Panc1 (cell line): Measurements from ENCODE around the gene RBMS1. TPM values are rescaled to one million over a fixed set of nuclear protein-coding genes. Genes with fewer than 3 reads are reported as not detected.

Source experiments
- ATAC-seq: fragments of 200-7000 bp; cut with Tn5 transposase; 2 replicates; pipeline ENCODE4 v1.9.1; 2020; ENCODE audit warnings: mild to moderate bottlenecking, moderate library complexity
- BruUV-seq: library from RNA; stranded (reverse); fragments of 400-500 nt; replicated peaks from 2 replicates; lab custom pipeline; 2021; lab: Mats Ljungman, UMichigan
- CTCF ChIA-PET: fragments of 300-600 bp; sonication (Branson Sonifier 250); formaldehyde crosslinking; loops from one replicate; lab custom pipeline; 2022; ENCODE audit warnings: antibody characterized with exemption; lab: Charles Lee
- POLR2A ChIA-PET: fragments of 300-600 bp; sonication (Branson Sonifier 250); formaldehyde crosslinking; loops from one replicate; lab custom pipeline; 2022; ENCODE audit warnings: antibody characterized with exemption; lab: Charles Lee
- DNase-seq: peaks from one replicate; pipeline ENCODE4 v3.0.0-alpha.2; 2010; ENCODE audit warnings: low read depth, low spot score
- H3K27ac ChIP-seq: 2 replicates; pipeline ENCODE4 v1.5.1; 2011; ENCODE audit warnings: mild to moderate bottlenecking, low read length, inconsistent platforms
- H3K27me3 ChIP-seq: fragments of 200-500 bp; sonication (Bioruptor generic); 2 replicates; pipeline ENCODE4 v1.6.0; 2014; ENCODE audit warnings: low read length, inconsistent platforms; ENCODE audit not compliant: control insufficient read depth, insufficient read depth
- H3K36me3 ChIP-seq: fragments of 200-500 bp; sonication (Bioruptor generic); 2 replicates; pipeline ENCODE4 v1.5.1; 2014; ENCODE audit warnings: inconsistent platforms, mild to moderate bottlenecking, low read length, moderate library complexity; ENCODE audit not compliant: control insufficient read depth, insufficient read depth
- H3K4me1 ChIP-seq: 2 replicates; pipeline ENCODE4 v1.5.1; 2011; ENCODE audit warnings: inconsistent platforms, mild to moderate bottlenecking, low read length, moderate library complexity; ENCODE audit not compliant: control insufficient read depth, insufficient read depth
- H3K4me3 ChIP-seq, 2 experiments: 2 replicates each; pipeline ENCODE4 v1.5.1; 2011 to 2012; ENCODE audit warnings: low read depth in 2 of 2, low read length in 2 of 2, mild to moderate bottlenecking in 2 of 2, inconsistent platforms in 1 of 2, moderate library complexity in 1 of 2
- H3K9me3 ChIP-seq: fragments of 200-500 bp; sonication (Bioruptor generic); 2 replicates; pipeline ENCODE4 v1.5.1; 2014; ENCODE audit warnings: low read depth, mild to moderate bottlenecking, inconsistent platforms, low read length, moderate library complexity; ENCODE audit not compliant: control insufficient read depth, insufficient read depth
- CTCF ChIP-seq: fragments of 450-650 bp; IDR thresholded peaks from 2 replicates; pipeline ENCODE4 v1.5.1; 2017; ENCODE audit warnings: mild to moderate bottlenecking
- POLR2AphosphoS5 ChIP-seq: IDR thresholded peaks from 2 replicates; pipeline ENCODE4 v1.6.1; 2012; ENCODE audit warnings: mild to moderate bottlenecking, low read depth, low read length, moderate library complexity
- REST ChIP-seq, 2 experiments: IDR thresholded peaks; 2 replicates each; pipeline ENCODE4 v1.6.1; 2011 to 2012; ENCODE audit warnings: low read depth in 2 of 2, control low read depth in 1 of 2, low read length in 1 of 2, mild to moderate bottlenecking in 1 of 2, moderate library complexity in 1 of 2; ENCODE audit not compliant: insufficient read depth in 1 of 2
- SIN3A ChIP-seq: IDR thresholded peaks from 2 replicates; pipeline ENCODE4 v1.6.1; 2012; ENCODE audit warnings: low read depth, mild to moderate bottlenecking, low read length, moderate library complexity, borderline replicate concordance; ENCODE audit not compliant: insufficient read depth
- TCF7L2 ChIP-seq: IDR thresholded peaks from 2 replicates; pipeline ENCODE4 v1.6.1; 2011; ENCODE audit warnings: mild to moderate bottlenecking, low read depth, low read length, inconsistent platforms
- in situ Hi-C: cut with HindIII; loops from 2 replicates; pipeline ENCODE4 v1.10.0; 2016; ENCODE audit warnings: low sequenced_read_pairs, low pct_unique_long_range_greater_than_20kb
- intact Hi-C: fragments of 100-400 bp; cut with micrococcal nuclease; formaldehyde crosslinking; loops from one replicate; pipeline ENCODE4 v1.10.0; 2022; ENCODE audit not compliant: unreplicated experiment
- total RNA-seq: library from RNA; stranded (reverse); gene quantifications from one replicate; pipeline ENCODE4 v1.2.1, GENCODE V29; 2021; ENCODE audit not compliant: unreplicated experiment

The RBMS1 gene
- total RNA-seq, 1 experiment from 2014 or later, result 67.0 TPM

- no peaks in the 10 kb centered on the region for H3K27me3 ChIP-seq
- POLR2A ChIA-PET, result no interaction called here
- TF ChIP-seq CTCF, result no peak
- no peak for TF ChIP-seq REST (IDR thresholded peaks at IDR 0.05; ENCODE audit: insufficient read depth in 1 of 2, low read depth in 2 of 2, low read length in 1 of 2)
- TF ChIP-seq SIN3A, result no peak
- TF ChIP-seq POLR2AphosphoS5, result no peak
- no peak for TF ChIP-seq TCF7L2
- ATAC-seq, result no peak
- intact Hi-C loops, result no loop called here
- no peaks in the 10 kb centered on the region for H3K4me1 ChIP-seq
- no TSS peak for BruUV-seq
- CTCF ChIA-PET, result no interaction called here
- in situ Hi-C loops, result no loop called here
- no peaks in the 10 kb centered on the region for H3K9me3 ChIP-seq
- no peak overlapping the region for H3K4me3 ChIP-seq
- H3K27ac ChIP-seq, result no peak overlapping the region
- no peaks in the 10 kb centered on the region for H3K36me3 ChIP-seq
- no peak for DNase-seq
These were observed 144.3 kb downstream of the RBMS1 start for GRCh38 chr2:160349306-160349705.

GRCh38 chr2:160347269-160347863 is 146.2 kb downstream of the RBMS1 start:
- ChIA-PET CTCF (no interaction called here), POLR2A (no interaction called here)
- H3K4me3 ChIP-seq, result no peak overlapping the region
- DNase-seq (no peak), ATAC-seq (no peak)
- no peaks in the 10 kb centered on the region for H3K36me3 ChIP-seq
- H3K27me3 ChIP-seq, result no peaks in the 10 kb centered on the region
- no TSS peak for BruUV-seq
- H3K27ac ChIP-seq, result no peak overlapping the region
- intact Hi-C loops, result no loop called here
- TF ChIP-seq REST (IDR thresholded peaks at IDR 0.05; ENCODE audit: insufficient read depth in 1 of 2, low read depth in 2 of 2, low read length in 1 of 2) (no peak), CTCF (no peak), TCF7L2 (no peak), POLR2AphosphoS5 (no peak), SIN3A (no peak)
- no peaks in the 10 kb centered on the region for H3K4me1 ChIP-seq
- in situ Hi-C loops, result no loop called here
- H3K9me3 ChIP-seq, result no peaks in the 10 kb centered on the region
